D721Med (cell line): ENCODE data around the gene TNS1.

Experiments
- DNase-seq: peaks from one replicate; pipeline ENCODE4 v3.0.0; 2011; ENCODE audit warnings: low spot score; ENCODE audit not compliant: insufficient read length
- FAIRE-seq: peaks from 2 replicates; lab custom pipeline; 2011; peaks lifted over from hg19 to GRCh38; lab: Jason Lieb, UNC
- TF ChIP-seq, protein P1 (sequence below): IDR thresholded peaks from 2 replicates; pipeline ENCODE4 v1.5.1; 2012; ENCODE audit warnings: mild to moderate bottlenecking, control low read depth; ENCODE audit not compliant: insufficient read depth; ENCODE audit errors: missing control alignments

TNS1 gene

DNA sequence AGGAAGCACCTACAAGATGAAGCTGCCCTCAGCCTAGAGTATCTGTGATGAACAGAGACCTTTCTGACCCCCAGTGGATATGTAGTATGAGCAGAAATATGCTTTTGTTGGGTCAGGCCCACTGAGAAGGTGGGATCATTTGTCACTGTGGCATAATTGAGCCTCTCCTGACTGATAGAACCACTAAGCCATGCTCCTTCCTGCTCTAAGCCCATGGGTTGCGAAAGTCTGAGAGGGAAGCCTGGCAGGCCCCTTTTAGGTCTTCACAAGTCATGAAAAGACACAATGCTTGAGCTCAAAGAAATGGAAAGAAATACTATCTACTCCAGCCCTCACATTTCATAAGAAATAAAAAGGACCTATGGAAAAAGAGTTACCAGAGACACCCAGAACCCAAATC lies 127.7 kb downstream of the TNS1 start:
- no peak for DNase-seq
- no peak for FAIRE-seq
- TF ChIP-seq, protein P1, sequence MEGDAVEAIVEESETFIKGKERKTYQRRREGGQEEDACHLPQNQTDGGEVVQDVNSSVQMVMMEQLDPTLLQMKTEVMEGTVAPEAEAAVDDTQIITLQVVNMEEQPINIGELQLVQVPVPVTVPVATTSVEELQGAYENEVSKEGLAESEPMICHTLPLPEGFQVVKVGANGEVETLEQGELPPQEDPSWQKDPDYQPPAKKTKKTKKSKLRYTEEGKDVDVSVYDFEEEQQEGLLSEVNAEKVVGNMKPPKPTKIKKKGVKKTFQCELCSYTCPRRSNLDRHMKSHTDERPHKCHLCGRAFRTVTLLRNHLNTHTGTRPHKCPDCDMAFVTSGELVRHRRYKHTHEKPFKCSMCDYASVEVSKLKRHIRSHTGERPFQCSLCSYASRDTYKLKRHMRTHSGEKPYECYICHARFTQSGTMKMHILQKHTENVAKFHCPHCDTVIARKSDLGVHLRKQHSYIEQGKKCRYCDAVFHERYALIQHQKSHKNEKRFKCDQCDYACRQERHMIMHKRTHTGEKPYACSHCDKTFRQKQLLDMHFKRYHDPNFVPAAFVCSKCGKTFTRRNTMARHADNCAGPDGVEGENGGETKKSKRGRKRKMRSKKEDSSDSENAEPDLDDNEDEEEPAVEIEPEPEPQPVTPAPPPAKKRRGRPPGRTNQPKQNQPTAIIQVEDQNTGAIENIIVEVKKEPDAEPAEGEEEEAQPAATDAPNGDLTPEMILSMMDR = no peak

DNA sequence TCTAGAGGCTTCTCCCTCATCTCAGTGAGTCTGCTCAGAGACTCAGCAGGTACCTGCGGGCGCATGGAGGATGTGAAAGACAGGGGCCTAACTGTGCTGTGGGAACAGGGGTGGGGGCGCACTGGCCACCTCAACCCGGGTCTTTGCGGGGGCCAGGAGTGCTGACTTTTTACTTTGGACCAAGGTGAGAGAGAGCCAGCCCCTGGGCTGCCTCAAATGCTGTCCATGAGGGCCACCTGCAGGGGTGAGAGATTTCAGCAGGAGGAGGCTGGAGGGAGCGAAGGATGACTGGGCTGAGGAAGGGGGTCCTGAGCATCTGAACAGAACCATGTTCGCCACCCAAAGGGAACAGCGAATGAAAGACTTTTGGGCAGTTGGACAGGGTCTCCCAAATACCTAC lies 129.4 kb downstream of the TNS1 start:
- DNase-seq = no peak

DNA sequence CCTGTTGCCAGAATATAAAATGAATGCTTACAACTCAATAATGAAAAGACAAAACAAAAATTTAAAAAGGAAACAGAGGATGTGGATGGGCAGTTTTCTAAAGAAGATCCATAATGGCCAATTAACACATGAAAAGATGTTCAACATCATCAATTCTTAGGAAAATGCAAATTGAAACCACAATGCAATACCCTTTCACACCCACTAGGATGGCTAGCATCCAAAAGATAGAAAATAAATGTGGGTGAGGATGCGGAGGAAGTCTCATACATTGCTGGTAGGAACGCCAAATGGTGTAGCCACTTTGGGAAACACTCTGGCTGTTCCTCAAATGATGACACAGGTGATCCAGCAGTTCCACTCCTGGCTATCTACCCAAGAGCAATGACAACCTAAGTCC lies 130.5 kb downstream of the TNS1 start:
- DNase-seq (no peak), FAIRE-seq (no peak)
- TF ChIP-seq, protein P1 = no peak

More for the DNA sequence above, 129.4 kb downstream of the TNS1 start:
- no peak for FAIRE-seq
- TF ChIP-seq, protein P1 = no peak

DNA sequence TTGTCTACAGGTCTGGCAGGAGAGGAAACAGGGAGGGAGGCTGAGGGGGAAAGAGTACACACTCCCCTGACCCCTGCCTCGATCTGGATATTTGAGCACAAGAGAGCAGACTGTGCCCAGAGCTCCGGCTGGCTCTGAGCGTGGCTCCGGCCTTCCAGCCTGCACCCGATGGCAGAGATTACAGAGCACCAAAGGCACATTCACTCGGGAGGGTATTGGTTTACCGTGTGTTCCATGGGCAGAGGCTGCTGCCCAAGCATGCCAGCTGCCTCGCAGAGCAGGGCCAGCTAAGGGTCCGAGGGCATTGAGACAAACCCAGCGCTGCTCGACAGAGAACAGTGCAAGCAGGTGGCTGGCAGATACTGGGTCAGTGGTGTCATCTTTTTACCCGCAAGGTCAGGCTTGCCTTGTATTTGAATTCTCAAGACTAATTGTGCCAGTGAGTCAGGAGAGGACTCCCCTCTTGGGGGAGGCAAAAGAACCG lies 132.2 kb downstream of the TNS1 start:
- TF ChIP-seq, protein P1 = no peak
- no peak for DNase-seq
- FAIRE-seq = no peak

DNA sequence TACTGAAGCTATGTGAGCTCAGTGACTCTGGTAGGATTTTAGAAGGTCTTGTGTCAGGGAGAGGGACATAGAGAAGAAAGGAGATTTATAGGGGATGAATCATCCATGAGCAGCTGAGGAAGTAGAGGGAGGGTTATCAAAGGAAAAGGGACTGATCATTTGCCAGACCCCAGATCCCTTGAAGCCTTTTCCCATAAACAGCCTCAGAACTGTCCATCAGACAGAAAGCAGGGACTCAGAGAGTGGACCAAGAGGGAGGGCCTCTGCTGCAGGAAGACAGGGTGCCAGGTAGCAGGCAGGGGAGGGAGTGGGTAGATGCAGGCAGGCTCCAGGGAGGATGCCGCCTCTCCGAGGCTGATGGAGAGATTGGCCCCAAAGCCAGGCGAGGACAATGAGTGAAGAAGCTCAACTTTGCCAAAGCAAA lies 133.9 kb downstream of the TNS1 start:
- FAIRE-seq (no peak), DNase-seq (no peak)
- TF ChIP-seq, protein P1 = no peak

DNA sequence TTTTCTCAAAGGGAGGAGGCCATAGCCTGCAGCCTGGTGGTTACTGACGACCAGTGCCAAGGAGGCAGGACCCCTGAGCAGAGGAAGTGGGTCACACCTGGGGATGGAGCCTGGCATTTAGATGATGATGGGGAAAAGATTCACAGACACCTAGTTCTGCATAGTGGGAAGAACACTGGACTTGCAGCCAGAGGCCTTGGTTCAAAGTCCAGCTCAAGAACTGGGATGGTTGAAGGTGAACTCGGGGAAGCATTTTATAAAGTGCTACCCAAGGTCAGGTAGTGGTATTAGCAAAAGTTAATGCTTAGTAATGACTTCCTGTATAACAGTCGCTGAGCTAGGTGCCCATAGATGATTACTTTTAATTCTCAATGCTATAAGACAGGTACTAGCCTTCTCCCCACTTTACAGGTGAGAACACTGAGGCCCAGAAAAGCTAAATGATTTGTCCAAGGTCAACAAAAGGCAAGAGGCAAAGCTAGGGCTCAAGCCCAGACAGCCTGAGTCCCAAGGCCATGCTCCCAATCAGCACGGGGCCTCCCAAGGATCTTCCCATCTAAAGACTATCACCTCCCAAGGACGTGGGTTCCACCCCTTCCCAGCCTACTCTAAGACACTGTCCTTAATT lies 134.4 kb downstream of the TNS1 start:
- FAIRE-seq (no peak), DNase-seq (no peak)
- TF ChIP-seq, protein P1 = no peak

DNA sequence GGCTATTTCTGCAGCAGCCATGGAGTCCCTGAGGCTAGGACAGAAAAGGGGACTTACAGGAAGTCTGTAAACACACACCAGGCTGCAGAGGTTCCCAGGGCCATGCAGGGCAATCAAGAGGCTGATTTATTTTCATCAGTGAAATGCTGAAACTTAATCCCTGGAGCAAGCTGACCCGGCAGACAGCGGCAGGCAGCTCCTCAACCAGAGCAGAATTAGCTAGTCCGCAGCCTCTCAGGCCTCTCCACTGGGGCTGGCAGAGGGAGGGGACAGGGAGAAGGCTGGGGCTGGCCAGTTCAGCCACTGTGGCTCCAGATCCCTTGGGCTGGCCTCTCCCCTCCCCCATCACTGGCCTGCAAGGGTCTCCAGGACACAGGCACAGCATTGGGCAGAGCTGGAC lies 136.3 kb downstream of the TNS1 start:
- TF ChIP-seq, protein P1 = no peak
- no peak for DNase-seq
- FAIRE-seq = no peak
